ENCODE data around the gene HDGF.

Gene HDGF

DNA sequence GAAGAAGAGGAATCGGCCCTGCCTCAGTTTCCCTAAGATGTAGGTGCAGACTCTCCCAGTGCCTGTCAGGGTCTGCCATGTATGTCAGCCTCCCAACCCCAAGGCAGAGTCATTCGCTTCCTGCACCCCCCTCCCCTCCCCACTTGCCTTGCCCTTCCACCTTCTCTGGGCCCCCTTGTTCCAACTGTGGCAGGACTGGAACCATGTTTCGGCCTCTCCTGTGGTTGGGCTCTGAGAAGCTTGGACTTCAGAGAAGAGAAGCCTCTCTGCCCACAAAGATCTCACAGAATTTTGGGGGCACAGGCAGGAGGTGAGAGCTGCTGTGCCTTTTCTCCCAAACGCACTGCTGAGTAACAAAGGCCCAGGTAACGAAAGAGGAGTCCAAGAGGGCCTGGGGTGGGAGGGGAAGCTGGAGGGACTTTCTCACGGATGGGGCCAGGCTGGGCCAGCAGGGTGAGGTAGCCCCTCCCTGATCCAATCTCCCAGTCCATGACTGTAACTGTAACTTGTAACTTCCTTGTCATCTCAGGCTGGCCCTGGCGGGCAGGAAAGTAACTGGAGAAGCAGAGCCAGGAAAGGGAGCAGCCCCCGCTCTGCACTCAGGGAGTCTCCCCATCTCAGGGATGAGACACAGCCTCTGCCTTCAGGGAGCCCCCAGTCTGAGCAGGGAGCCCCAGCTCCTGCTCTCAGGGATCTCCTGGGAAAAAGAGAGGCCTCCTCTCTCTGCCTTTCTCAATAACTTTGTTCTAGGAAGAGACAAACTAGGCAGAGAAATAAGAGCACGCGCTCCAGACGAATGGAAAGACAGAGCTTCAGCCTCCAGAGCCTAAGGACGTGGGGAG is 57.4 kb downstream of the HDGF start:
- DNase-seq: no peak

DNA sequence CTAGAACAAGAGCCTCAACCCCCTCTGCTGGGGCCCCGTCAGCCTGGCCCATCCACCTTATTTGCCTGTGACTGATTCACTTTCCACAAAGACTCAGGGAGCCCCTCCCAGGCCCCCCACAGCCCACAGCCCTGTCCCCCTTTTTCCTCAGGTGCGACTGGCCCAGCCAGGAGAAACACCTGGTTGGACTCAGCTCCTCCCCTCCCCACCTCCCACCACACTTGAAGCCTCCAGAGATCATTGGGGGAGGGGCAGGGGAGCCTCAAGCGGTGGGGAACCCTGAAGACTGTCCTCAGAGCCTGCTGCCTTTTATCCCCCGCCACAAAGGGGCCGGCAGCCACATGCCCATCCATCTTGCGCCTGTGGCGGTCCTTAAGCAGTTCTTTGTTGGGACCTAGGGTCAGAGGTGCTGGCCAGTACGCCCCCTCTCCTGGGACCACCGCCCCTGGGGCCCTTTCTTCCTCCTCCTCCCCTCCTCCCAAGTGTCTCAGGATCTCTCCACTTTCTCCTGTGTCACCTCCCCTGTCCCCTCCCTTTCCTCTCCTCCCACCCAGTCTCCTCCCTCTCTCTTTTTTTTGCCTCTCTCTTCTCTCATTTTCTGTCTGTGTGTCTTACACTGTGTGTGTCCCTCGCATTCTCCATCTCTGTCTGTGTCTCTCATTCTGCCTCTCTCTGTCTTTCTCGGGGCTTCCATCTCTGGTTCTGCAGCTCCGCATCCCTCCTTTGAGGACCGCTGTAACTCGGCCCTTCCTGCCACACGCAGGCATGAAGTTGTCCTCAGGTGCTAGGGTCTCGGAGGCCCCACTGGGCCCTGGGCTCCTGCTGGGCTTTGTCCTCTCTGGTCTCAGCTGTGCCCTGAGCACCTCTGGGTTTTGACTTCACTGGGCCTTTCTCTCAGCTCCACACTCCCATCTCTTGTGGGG is 58.3 kb downstream of the HDGF start:
- DNase-seq: no peak

DNA sequence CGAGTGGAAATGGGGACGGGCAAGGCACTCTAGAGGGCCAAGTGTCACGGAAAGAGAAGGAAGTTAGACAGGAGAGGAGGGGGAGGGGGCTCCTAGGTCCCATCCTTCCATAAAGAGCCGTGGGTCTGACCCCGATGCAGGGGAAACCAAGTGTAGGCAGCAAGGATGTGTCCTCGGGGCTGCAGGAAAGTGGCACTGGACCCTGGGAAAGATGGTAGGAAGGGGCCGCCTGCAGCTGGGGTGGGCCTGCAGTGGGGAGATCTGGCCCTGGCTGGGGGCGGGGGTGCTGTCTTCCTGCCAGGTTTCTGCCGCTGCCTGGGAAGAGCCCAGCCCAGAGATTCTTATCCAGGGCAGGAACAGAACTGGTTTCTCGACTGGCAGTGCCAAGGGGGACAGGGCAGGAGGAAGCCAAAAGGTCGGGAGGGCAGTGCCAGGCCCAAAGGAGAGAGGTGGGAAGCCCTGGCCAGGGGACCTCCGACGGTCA is 59.0 kb downstream of the HDGF start:
- no peak for DNase-seq
